Bronchial smooth muscle cell (primary cell): Measurements from ENCODE around the gene ZNF311. TPM values are rescaled to one million over a fixed set of nuclear protein-coding genes. Genes with fewer than 3 reads are reported as not detected.

Source experiments
- total RNA-seq: library from RNA; depleted of rRNA; stranded (reverse); fragments of >200 nt; gene quantifications from 2 replicates; pipeline ENCODE4 v1.2.1, GENCODE V29; 2014

The ZNF311 gene
- 1.6 and 2.3 TPM in 2 replicates for total RNA-seq

GRCh38 chr6:29005183-29005885 is at the start of gene ZNF311:
TSS of gene ZNF311 (minus strand) at chr6:29005315. CDS start at chr6:29003954, 1,361 bp downstream.

GRCh38 chr6:29045075-29045474 is 40.0 kb upstream of the ZNF311 start, which contains the start of gene OR2W1:
TSS of gene OR2W1 (minus strand) at chr6:29045175. CDS start at chr6:29045175, 0 bp downstream.

Other genes starting within 250 kb of the ZNF311 start
- 39.9 and 41.6 TPM in 2 replicates for gene TRIM27, start 81.3 kb downstream of the ZNF311 start, total RNA-seq
- not detected in 2 replicates for gene OR2W1, start 39.9 kb upstream of the ZNF311 start, total RNA-seq
- not detected in 2 replicates for gene OR2B3, start 82.0 kb upstream of the ZNF311 start, total RNA-seq
- gene OR2J1, start 94.2 kb upstream of the ZNF311 start, total RNA-seq: not detected in 2 replicates
- not detected in 2 replicates for gene OR2J3, start 102.7 kb upstream of the ZNF311 start, total RNA-seq
- gene OR2J2, start 165.6 kb upstream of the ZNF311 start, total RNA-seq: not detected in 2 replicates